Adrenal gland (tissue), 12 donors: ENCODE measurements around the gene SLC35D2. TPM values are rescaled to one million over a fixed set of nuclear protein-coding genes. Genes with fewer than 3 reads are reported as not detected.

Experiments
- DNase-seq, 7 donors: peaks; one replicate each; pipeline ENCODE4 v3.0.0-alpha.2; 2019 to 2020
- H3K27ac ChIP-seq, 5 donors: fragments of 200-600 bp; sonication (generic) in 4 of 5; 1 replicate in 3 of 5; 2 replicates in 2 of 5; pipeline versions ENCODE4 v1.5.1 to v1.8.0; 2016 to 2020; ENCODE audit warnings: mild to moderate bottlenecking in 1 of 5
- H3K27me3 ChIP-seq: fragments of 200-600 bp; 2 replicates; pipeline ENCODE4 v1.8.0; 2021
- H3K36me3 ChIP-seq, 2 donors: fragments of 200-600 bp; replicated peaks in 1 of 2; 1 replicate in 1 of 2; 2 replicates in 1 of 2; pipeline versions ENCODE4 v1.5.1 to v1.8.0; 2018 to 2022
- H3K4me1 ChIP-seq, 2 donors: fragments of 200-600 bp; replicated peaks in 1 of 2; 1 replicate in 1 of 2; 2 replicates in 1 of 2; pipeline versions ENCODE4 v1.5.1 to v1.8.0; 2018 to 2021
- H3K4me3 ChIP-seq, 4 donors: fragments of 200-600 bp; sonication (generic) in 3 of 4; one replicate each; pipeline ENCODE4 v1.5.1; 2016 to 2018
- H3K9me3 ChIP-seq, 3 donors: fragments of 200-600 bp; sonication (generic) in 1 of 3; replicated peaks in 1 of 3; 1 replicate in 2 of 3; 2 replicates in 1 of 3; pipeline versions ENCODE4 v1.5.1 to v1.8.0; 2016 to 2021
- CTCF ChIP-seq, 6 experiments: fragments of 450-650 bp in 4 of 6; fragments of 200-600 bp in 2 of 6; sonication (generic) in 1 of 6; IDR thresholded peaks; 1 replicate in 5 of 6; 2 replicates in 1 of 6; pipeline versions ENCODE4 v1.5.1 to v1.8.0; 2016 to 2021; ENCODE audit warnings: antibody characterized with exemption in 6 of 6, mild to moderate bottlenecking in 2 of 6, moderate library complexity in 1 of 6
- POLR2A ChIP-seq, 2 donors: fragments of 450-650 bp; IDR thresholded peaks; one replicate each; pipeline ENCODE4 v1.6.1; 2017; ENCODE audit warnings: antibody characterized with exemption in 2 of 2, mild to moderate bottlenecking in 2 of 2, moderate library complexity in 1 of 2
- WGBS, 4 donors: extraction: QIAGEN DNeasy Blood & Tissue Kit in 2 of 4; methylation state at CpG; one replicate each; pipeline versions ENCODE4 v1.1.5 to v1.1.7; 2013 to 2017; 5-methylcytosine and 5-hydroxymethylcytosine counted together
- intact Hi-C, 2 donors: fragments of 100-400 bp; cut with DNase I; formaldehyde crosslinking; loops; one replicate each; pipeline versions ENCODE4 v1.14.1 to v1.15.0; 2022 to 2023
- polyA plus RNA-seq, 3 donors: library from polyadenylated mRNA; stranded (reverse); fragments of 200-250 nt in 2 of 3; fragments of 350-450 nt in 1 of 3; fragmentation: Illumina TruSeq in 1 of 3; extraction: RNeasy Lipid Tissue Mini Kit (QIAGEN cat#74804) in 1 of 3; gene quantifications; one replicate each; pipeline ENCODE4 v1.2.3, GENCODE V29; 2013 to 2014
- total RNA-seq, 9 donors: library from RNA; depleted of rRNA in 4 of 9; stranded (reverse); fragments of >200 nt in 4 of 9; fragments of 120-200 nt in 1 of 9; fragmentation: NEBNext Ultra II Directional in 1 of 9; extraction: Animal tissue kit (Norgen Biotek cat#: 25700) in 1 of 9; gene quantifications; one replicate each; pipeline versions ENCODE4 v1.1.0 to v1.2.4, GENCODE V29; 2013 to 2023
- donor health status: healthy with polysubstance abuse.
- donor health status: Bipolar disorder and iron deficiency.
- donor health status: DM: yes; HTN: yes; CAD: no.
- donor health status: DM: no; HTN: no; CAD: no.
- donor health status: DM: no; HTN: no; CAD: no.
- donor health status: DM: yes; HTN: yes; CAD: no.

Gene SLC35D2
- total and polyA plus RNA-seq, 12 donors, result 6.9 to 20.8 (median 14.0) TPM

GRCh38 chr9:96382175-96382574 lies 1.3 kb downstream of the SLC35D2 start:
- 62 to 69% (median 64%) methylated on average over 2 of the region's 2 CpGs for WGBS, 4 donors
- H3K9me3 ChIP-seq, result no peaks in the 10 kb centered on the region
- TF ChIP-seq CTCF (IDR thresholded peaks at IDR 0.05) (no peak), POLR2A (IDR thresholded peaks at IDR 0.05) (no peak)
- no peak overlapping the region for H3K4me3 ChIP-seq
- no peak for DNase-seq
- intact Hi-C loops, result no loop called here
- H3K27ac ChIP-seq, result no peak overlapping the region
- H3K36me3 ChIP-seq, result no peaks in the 10 kb centered on the region
- no peaks in the 10 kb centered on the region for H3K27me3 ChIP-seq
- peaks cover 0 to 14% of the 10 kb centered on the region in 2 donors for H3K4me1 ChIP-seq

- no peak overlapping the region for H3K4me3 ChIP-seq
- H3K27me3 ChIP-seq, result no peaks in the 10 kb centered on the region
- H3K36me3 ChIP-seq, result no peaks in the 10 kb centered on the region
- no peak overlapping the region for H3K27ac ChIP-seq
- peaks cover 0 to 14% of the 10 kb centered on the region in 2 donors for H3K4me1 ChIP-seq
- intact Hi-C loops, result no loop called here
- WGBS, 4 donors, result 88 to 95% (median 92%) methylated on average over 4 of the region's 4 CpGs
- TF ChIP-seq CTCF (IDR thresholded peaks at IDR 0.05) (no peak), POLR2A (IDR thresholded peaks at IDR 0.05) (no peak)
- DNase-seq, result no peak
- H3K9me3 ChIP-seq, result no peaks in the 10 kb centered on the region
Observed at GRCh38 chr9:96381696-96382095, 1.8 kb downstream of the SLC35D2 start.

GRCh38 chr9:96381125-96381524 lies 2.4 kb downstream of the SLC35D2 start:
- Histone ChIP-seq H3K4me3 (no peak overlapping the region), H3K4me1 (peaks cover 0 to 14% of the 10 kb centered on the region in 2 donors), H3K27me3 (no peaks in the 10 kb centered on the region), H3K27ac (no peak overlapping the region), H3K9me3 (no peaks in the 10 kb centered on the region), H3K36me3 (no peaks in the 10 kb centered on the region)
- intact Hi-C loops, result no loop called here
- TF ChIP-seq POLR2A (IDR thresholded peaks at IDR 0.05) (no peak), CTCF (IDR thresholded peaks at IDR 0.05) (no peak)
- no peak for DNase-seq
- WGBS, 4 donors, result 91 to 97% (median 94%) methylated on average over 4 of the region's 4 CpGs

GRCh38 chr9:96379461-96379860 lies 4.0 kb downstream of the SLC35D2 start:
- WGBS, 4 donors, result 95 to 100% (median 97%) methylated on average over 2 of the region's 2 CpGs
- intact Hi-C loops, result no loop called here
- no peak overlapping the region for H3K27ac ChIP-seq

More at GRCh38 chr9:96379461-96379860, 4.0 kb downstream of the SLC35D2 start:
- Histone ChIP-seq H3K4me1 (peaks cover 0 to 14% of the 10 kb centered on the region in 2 donors), H3K9me3 (no peaks in the 10 kb centered on the region), H3K27me3 (no peaks in the 10 kb centered on the region), H3K4me3 (no peak overlapping the region), H3K36me3 (no peaks in the 10 kb centered on the region)
- DNase-seq, result no peak
- TF ChIP-seq POLR2A (IDR thresholded peaks at IDR 0.05) (no peak), CTCF (IDR thresholded peaks at IDR 0.05) (no peak)
